ENCODE data around the gene IL27RA.

IL27RA gene

DNA sequence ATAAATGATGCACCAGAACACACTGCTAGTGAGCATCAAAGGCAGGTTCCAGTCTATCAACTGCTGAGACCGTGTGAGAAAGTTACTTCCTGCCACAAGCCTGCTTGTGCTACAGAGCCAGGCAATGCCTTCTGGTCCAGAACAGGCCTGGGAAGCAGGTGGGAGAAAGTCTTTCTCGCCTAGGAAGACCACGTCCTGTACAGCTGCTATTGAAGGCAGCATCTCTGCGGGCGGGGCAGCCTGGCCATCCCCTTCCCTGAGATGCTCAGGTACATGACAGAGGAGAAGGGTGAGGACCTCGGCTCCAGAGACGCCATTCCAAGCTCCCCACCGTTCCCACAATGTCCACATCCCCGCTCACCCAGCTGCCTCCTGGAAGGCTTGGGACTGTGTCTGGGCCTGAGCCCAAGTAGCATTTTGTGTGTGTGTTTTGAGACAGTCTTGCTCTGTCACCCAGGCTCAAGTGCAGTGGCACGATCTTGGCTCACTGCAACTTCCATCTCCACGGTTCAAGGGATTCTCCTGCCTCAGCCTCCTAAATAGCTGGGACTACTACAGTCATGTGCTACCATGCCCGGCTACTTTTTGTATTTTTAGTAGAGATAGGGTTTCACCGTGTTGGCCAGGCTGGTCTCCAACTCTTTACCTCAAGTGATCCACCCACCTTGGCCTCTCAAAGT, 28.9 kb upstream of the IL27RA start:
- Histone ChIP-seq H2BK120ac (ENCODE audit: insufficient read depth, low read length, poor library complexity) (no peak overlapping the region), H2AK5ac (ENCODE audit: low read length) (no peak overlapping the region), H3K27me3 (ENCODE audit: insufficient read depth, low read length) (no peaks in the 10 kb centered on the region), H3K9ac (ENCODE audit: low read length) (no peak overlapping the region), H3K79me2 (ENCODE audit: control insufficient read depth, insufficient read depth, low read length, poor library complexity) (peaks cover 5% of the 10 kb centered on the region), H3K36me3 (ENCODE audit: control insufficient read depth in 1 of 2, insufficient read depth in 2 of 2, low read length in 2 of 2) (peaks cover 0 to 2% of the 10 kb centered on the region in 2 experiments), H2AFZ (ENCODE audit: insufficient read depth, low read length, poor library complexity) (no peak overlapping the region), H2BK5ac (ENCODE audit: low read depth, low read length, poor library complexity) (no peak overlapping the region), H3K14ac (ENCODE audit: low read length) (no peak overlapping the region), H3K18ac (ENCODE audit: low read length) (no peak overlapping the region), H3K4me1 (ENCODE audit: control insufficient read depth in 1 of 2, insufficient read depth in 2 of 2, low read length in 2 of 2) (peaks cover 7 to 16% of the 10 kb centered on the region in 2 experiments), H3K4me3 (ENCODE audit: low read depth, low read length) (no peak overlapping the region), H4K8ac (ENCODE audit: low read depth, low read length) (no peak overlapping the region), H2BK12ac (ENCODE audit: low read length) (no peak overlapping the region), H3K4ac (ENCODE audit: low read depth, low read length) (no peak overlapping the region), H3K27ac (ENCODE audit: low read depth, low read length) (no peak overlapping the region), H4K12ac (ENCODE audit: low read depth, low read length) (no peak overlapping the region), H4K91ac (ENCODE audit: low read depth, low read length) (no peak overlapping the region), H3K23ac (ENCODE audit: low read length) (no peak overlapping the region), H3K4me2 (ENCODE audit: low read length) (no peak overlapping the region), H3K9me3 (ENCODE audit: insufficient read depth, low read depth, low read length) (peaks cover 2% of the 10 kb centered on the region), H3K79me1 (ENCODE audit: low read length) (peaks cover 9% of the 10 kb centered on the region)
- DNase-seq, result no peak
- no CpG with 5 or more reads among the region's 13 CpGs for WGBS (ENCODE audit: extremely low coverage, insufficient coverage, insufficient read length)

DNA sequence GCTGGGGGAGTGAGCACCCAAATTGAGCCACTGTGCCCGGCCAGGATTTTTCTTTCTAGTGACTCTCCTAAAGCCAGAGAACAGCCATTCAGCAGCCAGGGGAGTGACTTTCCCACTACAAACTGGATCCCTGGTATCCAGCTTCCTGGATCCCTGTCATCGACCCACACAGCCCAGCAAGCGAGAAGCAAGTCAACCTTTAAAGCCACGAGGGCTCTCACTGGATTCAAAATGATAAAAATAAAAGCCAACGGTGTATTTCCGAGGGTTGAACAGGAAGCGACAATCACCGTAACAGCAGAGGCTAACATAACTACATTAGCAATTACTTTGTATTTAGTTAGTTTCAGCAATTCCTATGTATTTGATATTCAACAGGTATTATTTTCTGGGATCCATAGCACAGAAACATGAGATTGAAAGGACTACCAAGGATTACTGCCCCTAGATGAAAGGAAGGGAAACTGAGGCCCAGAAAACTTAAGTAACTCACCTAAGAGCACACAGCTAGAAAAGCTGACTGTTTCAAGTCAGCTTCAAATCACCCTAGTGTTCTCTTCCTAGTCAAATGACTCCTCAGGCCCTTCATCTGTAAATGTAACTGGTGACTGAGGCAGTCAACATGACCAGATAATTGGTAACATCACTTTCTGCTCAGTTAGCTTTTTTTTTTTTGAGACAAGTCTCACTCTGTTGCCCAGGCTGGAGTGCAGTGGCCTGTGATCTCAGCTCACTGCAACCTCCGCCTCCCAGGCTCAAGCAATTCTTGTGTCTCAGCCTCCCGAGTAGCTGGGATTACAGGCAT, 28.1 kb upstream of the IL27RA start:
- no peaks in the 10 kb centered on the region for H3K36me3 ChIP-seq (ENCODE audit: control insufficient read depth in 1 of 2, insufficient read depth in 2 of 2, low read length in 2 of 2)
- no peak for DNase-seq
- H2AK5ac ChIP-seq (ENCODE audit: low read length), result no peak overlapping the region
- H3K9me3 ChIP-seq (ENCODE audit: insufficient read depth, low read depth, low read length), result peaks cover 2% of the 10 kb centered on the region
- WGBS (ENCODE audit: extremely low coverage, insufficient coverage, insufficient read length), result no CpG with 5 or more reads among the region's 10 CpGs
- peaks cover 7 to 16% of the 10 kb centered on the region in 2 experiments for H3K4me1 ChIP-seq (ENCODE audit: control insufficient read depth in 1 of 2, insufficient read depth in 2 of 2, low read length in 2 of 2)
- H3K27ac ChIP-seq (ENCODE audit: low read depth, low read length), result no peak overlapping the region
- H4K91ac ChIP-seq (ENCODE audit: low read depth, low read length), result no peak overlapping the region
- no peak overlapping the region for H2BK12ac ChIP-seq (ENCODE audit: low read length)
- no peak overlapping the region for H3K18ac ChIP-seq (ENCODE audit: low read length)
- H2BK120ac ChIP-seq (ENCODE audit: insufficient read depth, low read length, poor library complexity), result no peak overlapping the region
- no peak overlapping the region for H4K8ac ChIP-seq (ENCODE audit: low read depth, low read length)
- no peak overlapping the region for H2AFZ ChIP-seq (ENCODE audit: insufficient read depth, low read length, poor library complexity)
- H3K79me1 ChIP-seq (ENCODE audit: low read length), result peaks cover 9% of the 10 kb centered on the region
- H3K4me3 ChIP-seq (ENCODE audit: low read depth, low read length), result no peak overlapping the region
- H3K14ac ChIP-seq (ENCODE audit: low read length), result no peak overlapping the region
- no peak overlapping the region for H3K4me2 ChIP-seq (ENCODE audit: low read length)
- H3K4ac ChIP-seq (ENCODE audit: low read depth, low read length), result no peak overlapping the region
- H3K9ac ChIP-seq (ENCODE audit: low read length), result no peak overlapping the region
- peaks cover 5% of the 10 kb centered on the region for H3K79me2 ChIP-seq (ENCODE audit: control insufficient read depth, insufficient read depth, low read length, poor library complexity)
- no peak overlapping the region for H4K12ac ChIP-seq (ENCODE audit: low read depth, low read length)
- H3K27me3 ChIP-seq (ENCODE audit: insufficient read depth, low read length), result no peaks in the 10 kb centered on the region
- H3K23ac ChIP-seq (ENCODE audit: low read length), result no peak overlapping the region
- H2BK5ac ChIP-seq (ENCODE audit: low read depth, low read length, poor library complexity), result no peak overlapping the region

DNA sequence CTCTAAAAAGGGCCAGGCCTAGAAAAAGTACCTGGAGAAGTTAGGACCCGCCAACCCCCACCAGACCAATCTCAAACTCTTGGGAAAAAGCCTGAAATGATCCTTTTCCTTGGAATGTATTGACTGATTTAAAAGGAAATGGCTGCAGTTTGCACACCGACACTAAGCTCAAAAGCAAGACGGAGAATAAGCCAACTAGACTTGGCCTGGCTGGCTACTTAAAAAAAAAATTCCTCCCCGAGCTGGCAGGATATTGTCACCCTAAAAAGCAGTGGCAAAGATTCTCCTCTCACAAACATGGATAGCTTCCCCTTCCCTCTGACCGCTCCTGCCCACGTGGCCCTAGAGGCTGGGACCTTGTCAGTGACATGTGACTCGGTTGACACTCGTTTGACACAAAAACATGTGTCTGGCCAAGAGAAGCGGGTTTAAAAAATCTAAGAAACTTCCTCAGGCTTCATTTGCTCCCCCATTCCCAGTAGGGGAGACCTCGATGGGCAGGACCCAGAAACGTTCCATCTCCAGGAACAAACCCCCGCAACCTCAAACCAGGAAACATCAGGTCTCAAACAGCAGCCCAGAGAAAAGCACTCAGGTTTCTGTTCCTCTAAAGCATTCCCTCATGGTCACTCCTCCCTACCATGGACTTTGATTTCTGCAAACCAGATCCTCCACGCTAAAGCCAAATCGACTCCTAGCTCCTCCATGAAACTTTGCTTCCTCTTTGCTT, 26.8 kb upstream of the IL27RA start:
- Histone ChIP-seq H2AK5ac (ENCODE audit: low read length) (no peak overlapping the region), H3K79me2 (ENCODE audit: control insufficient read depth, insufficient read depth, low read length, poor library complexity) (peaks cover 5% of the 10 kb centered on the region), H3K9ac (ENCODE audit: low read length) (no peak overlapping the region), H3K23ac (ENCODE audit: low read length) (no peak overlapping the region), H4K12ac (ENCODE audit: low read depth, low read length) (no peak overlapping the region), H3K18ac (ENCODE audit: low read length) (no peak overlapping the region), H3K14ac (ENCODE audit: low read length) (no peak overlapping the region), H3K4me1 (ENCODE audit: control insufficient read depth in 1 of 2, insufficient read depth in 2 of 2, low read length in 2 of 2) (peaks cover 11 to 20% of the 10 kb centered on the region in 2 experiments), H2BK12ac (ENCODE audit: low read length) (no peak overlapping the region), H4K8ac (ENCODE audit: low read depth, low read length) (no peak overlapping the region), H2BK5ac (ENCODE audit: low read depth, low read length, poor library complexity) (no peak overlapping the region), H3K4me3 (ENCODE audit: low read depth, low read length) (no peak overlapping the region), H3K36me3 (ENCODE audit: control insufficient read depth in 1 of 2, insufficient read depth in 2 of 2, low read length in 2 of 2) (no peaks in the 10 kb centered on the region), H3K9me3 (ENCODE audit: insufficient read depth, low read depth, low read length) (peaks cover 2% of the 10 kb centered on the region), H3K4me2 (ENCODE audit: low read length) (no peak overlapping the region), H4K91ac (ENCODE audit: low read depth, low read length) (no peak overlapping the region), H2BK120ac (ENCODE audit: insufficient read depth, low read length, poor library complexity) (no peak overlapping the region), H2AFZ (ENCODE audit: insufficient read depth, low read length, poor library complexity) (no peak overlapping the region), H3K4ac (ENCODE audit: low read depth, low read length) (peak overlapping the region; percentile 13), H3K27me3 (ENCODE audit: insufficient read depth, low read length) (no peaks in the 10 kb centered on the region), H3K27ac (ENCODE audit: low read depth, low read length) (no peak overlapping the region), H3K79me1 (ENCODE audit: low read length) (peaks cover 9% of the 10 kb centered on the region)
- no CpG with 5 or more reads among the region's 14 CpGs for WGBS (ENCODE audit: extremely low coverage, insufficient coverage, insufficient read length)
- DNase-seq, result peak in 1 of 2 donors; percentile 62

DNA sequence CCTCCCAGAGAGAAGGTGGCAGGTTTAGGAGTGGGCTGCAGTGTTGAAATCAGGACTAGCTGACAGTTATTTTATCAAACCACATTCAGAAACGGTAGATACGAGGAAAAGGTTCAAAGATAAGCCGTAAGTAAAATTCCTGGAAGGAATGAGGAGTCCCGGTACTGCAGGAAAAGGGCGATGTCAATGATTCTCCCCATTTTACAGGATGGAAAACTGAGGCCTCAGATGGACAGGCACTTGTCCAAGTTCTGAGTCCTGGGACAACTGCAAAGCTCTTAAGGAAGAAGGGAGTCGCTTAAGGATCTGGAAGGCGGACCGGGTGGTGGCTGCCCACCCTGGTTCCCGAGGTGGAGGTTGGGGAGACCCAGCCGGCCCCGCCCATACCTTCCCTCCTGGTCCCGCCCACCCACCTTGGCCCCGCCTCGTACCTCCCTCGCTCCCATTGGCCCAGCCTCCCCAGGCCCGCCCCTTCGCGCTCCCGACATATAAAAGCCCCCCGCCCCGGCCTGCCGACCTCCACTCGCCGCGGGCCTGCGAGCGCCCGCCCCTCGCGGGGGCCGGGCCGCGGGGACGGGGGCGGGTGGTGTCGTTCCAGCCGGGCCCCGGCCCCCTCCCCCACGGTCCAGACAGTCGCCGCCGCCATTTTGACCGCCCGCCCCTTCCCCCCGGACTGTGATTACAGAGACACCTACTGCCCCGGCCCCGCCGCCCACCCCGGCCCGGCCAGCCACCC, 26.0 kb upstream of the IL27RA start:
- peaks cover 9% of the 10 kb centered on the region for H3K79me1 ChIP-seq (ENCODE audit: low read length)
- H3K9ac ChIP-seq (ENCODE audit: low read length), result no peak overlapping the region
- H3K9me3 ChIP-seq (ENCODE audit: insufficient read depth, low read depth, low read length), result peaks cover 2% of the 10 kb centered on the region
- no peak overlapping the region for H4K12ac ChIP-seq (ENCODE audit: low read depth, low read length)
- no peak overlapping the region for H3K23ac ChIP-seq (ENCODE audit: low read length)
- peak overlapping the region; percentile 57 for H3K4me2 ChIP-seq (ENCODE audit: low read length)
- H2AK5ac ChIP-seq (ENCODE audit: low read length), result no peak overlapping the region
- peak overlapping the region; percentile 80 for H4K8ac ChIP-seq (ENCODE audit: low read depth, low read length)
- H3K79me2 ChIP-seq (ENCODE audit: control insufficient read depth, insufficient read depth, low read length, poor library complexity), result peaks cover 5% of the 10 kb centered on the region
- peak overlapping the region; percentile 91 for H4K91ac ChIP-seq (ENCODE audit: low read depth, low read length)
- no peak overlapping the region for H2BK120ac ChIP-seq (ENCODE audit: insufficient read depth, low read length, poor library complexity)
- peak overlapping the region; percentile 78 for H2BK5ac ChIP-seq (ENCODE audit: low read depth, low read length, poor library complexity)
- H3K4me1 ChIP-seq (ENCODE audit: control insufficient read depth in 1 of 2, insufficient read depth in 2 of 2, low read length in 2 of 2), result peaks cover 11 to 20% of the 10 kb centered on the region in 2 experiments
- no peaks in the 10 kb centered on the region for H3K36me3 ChIP-seq (ENCODE audit: control insufficient read depth in 1 of 2, insufficient read depth in 2 of 2, low read length in 2 of 2)
- no peaks in the 10 kb centered on the region for H3K27me3 ChIP-seq (ENCODE audit: insufficient read depth, low read length)
- no peak overlapping the region for H2BK12ac ChIP-seq (ENCODE audit: low read length)
- DNase-seq, result peak; percentile 82 to 90
- peak overlapping the region; percentile 90 for H3K4me3 ChIP-seq (ENCODE audit: low read depth, low read length)
- peak overlapping the region; percentile 89 for H3K18ac ChIP-seq (ENCODE audit: low read length)
- peak overlapping the region; percentile 71 for H3K14ac ChIP-seq (ENCODE audit: low read length)
- WGBS (ENCODE audit: extremely low coverage, insufficient coverage, insufficient read length), result no CpG with 5 or more reads among the region's 50 CpGs
- H2AFZ ChIP-seq (ENCODE audit: insufficient read depth, low read length, poor library complexity), result no peak overlapping the region
- peak overlapping the region; percentile 50 for H3K4ac ChIP-seq (ENCODE audit: low read depth, low read length)
- H3K27ac ChIP-seq (ENCODE audit: low read depth, low read length), result peak overlapping the region; percentile 78
